Panc1 (cell line): ENCODE measurements around the gene VIM. TPM values are rescaled to one million over a fixed set of nuclear protein-coding genes. Genes with fewer than 3 reads are reported as not detected.
A peak's percentile ranks its signal among the peaks of the same experiment; 100 is the strongest.

Experiments
- ATAC-seq: fragments of 200-7000 bp; cut with Tn5 transposase; 2 replicates; pipeline ENCODE4 v1.9.1; 2020; ENCODE audit warnings: mild to moderate bottlenecking, moderate library complexity
- BruUV-seq: library from RNA; stranded (reverse); fragments of 400-500 nt; replicated peaks from 2 replicates; lab custom pipeline; 2021; lab: Mats Ljungman, UMichigan
- CTCF ChIA-PET: fragments of 300-600 bp; sonication (Branson Sonifier 250); formaldehyde crosslinking; loops from one replicate; lab custom pipeline; 2022; ENCODE audit warnings: antibody characterized with exemption; lab: Charles Lee
- POLR2A ChIA-PET: fragments of 300-600 bp; sonication (Branson Sonifier 250); formaldehyde crosslinking; loops from one replicate; lab custom pipeline; 2022; ENCODE audit warnings: antibody characterized with exemption; lab: Charles Lee
- DNase-seq: peaks from one replicate; pipeline ENCODE4 v3.0.0-alpha.2; 2010; ENCODE audit warnings: low read depth, low spot score
- H3K27ac ChIP-seq: 2 replicates; pipeline ENCODE4 v1.5.1; 2011; ENCODE audit warnings: mild to moderate bottlenecking, low read length, inconsistent platforms
- H3K27me3 ChIP-seq: fragments of 200-500 bp; sonication (Bioruptor generic); 2 replicates; pipeline ENCODE4 v1.6.0; 2014; ENCODE audit warnings: low read length, inconsistent platforms; ENCODE audit not compliant: control insufficient read depth, insufficient read depth
- H3K36me3 ChIP-seq: fragments of 200-500 bp; sonication (Bioruptor generic); 2 replicates; pipeline ENCODE4 v1.5.1; 2014; ENCODE audit warnings: inconsistent platforms, mild to moderate bottlenecking, low read length, moderate library complexity; ENCODE audit not compliant: control insufficient read depth, insufficient read depth
- H3K4me1 ChIP-seq: 2 replicates; pipeline ENCODE4 v1.5.1; 2011; ENCODE audit warnings: inconsistent platforms, mild to moderate bottlenecking, low read length, moderate library complexity; ENCODE audit not compliant: control insufficient read depth, insufficient read depth
- H3K4me3 ChIP-seq, 2 experiments: 2 replicates each; pipeline ENCODE4 v1.5.1; 2011 to 2012; ENCODE audit warnings: low read depth in 2 of 2, low read length in 2 of 2, mild to moderate bottlenecking in 2 of 2, inconsistent platforms in 1 of 2, moderate library complexity in 1 of 2
- H3K9me3 ChIP-seq: fragments of 200-500 bp; sonication (Bioruptor generic); 2 replicates; pipeline ENCODE4 v1.5.1; 2014; ENCODE audit warnings: low read depth, mild to moderate bottlenecking, inconsistent platforms, low read length, moderate library complexity; ENCODE audit not compliant: control insufficient read depth, insufficient read depth
- CTCF ChIP-seq: fragments of 450-650 bp; IDR thresholded peaks from 2 replicates; pipeline ENCODE4 v1.5.1; 2017; ENCODE audit warnings: mild to moderate bottlenecking
- POLR2AphosphoS5 ChIP-seq: IDR thresholded peaks from 2 replicates; pipeline ENCODE4 v1.6.1; 2012; ENCODE audit warnings: mild to moderate bottlenecking, low read depth, low read length, moderate library complexity
- REST ChIP-seq, 2 experiments: IDR thresholded peaks; 2 replicates each; pipeline ENCODE4 v1.6.1; 2011 to 2012; ENCODE audit warnings: low read depth in 2 of 2, control low read depth in 1 of 2, low read length in 1 of 2, mild to moderate bottlenecking in 1 of 2, moderate library complexity in 1 of 2; ENCODE audit not compliant: insufficient read depth in 1 of 2
- SIN3A ChIP-seq: IDR thresholded peaks from 2 replicates; pipeline ENCODE4 v1.6.1; 2012; ENCODE audit warnings: low read depth, mild to moderate bottlenecking, low read length, moderate library complexity, borderline replicate concordance; ENCODE audit not compliant: insufficient read depth
- TCF7L2 ChIP-seq: IDR thresholded peaks from 2 replicates; pipeline ENCODE4 v1.6.1; 2011; ENCODE audit warnings: mild to moderate bottlenecking, low read depth, low read length, inconsistent platforms
- in situ Hi-C: cut with HindIII; loops from 2 replicates; pipeline ENCODE4 v1.10.0; 2016; ENCODE audit warnings: low sequenced_read_pairs, low pct_unique_long_range_greater_than_20kb
- intact Hi-C: fragments of 100-400 bp; cut with micrococcal nuclease; formaldehyde crosslinking; loops from one replicate; pipeline ENCODE4 v1.10.0; 2022; ENCODE audit not compliant: unreplicated experiment
- total RNA-seq: library from RNA; stranded (reverse); gene quantifications from one replicate; pipeline ENCODE4 v1.2.1, GENCODE V29; 2021; ENCODE audit not compliant: unreplicated experiment

VIM gene
- total RNA-seq, 1 experiment from 2014 or later, result 3,436 TPM

GRCh38 chr10:17231788-17232187, 3.7 kb downstream of the VIM start:
- ATAC-seq (no peak), DNase-seq (no peak)
- H3K9me3 ChIP-seq, result no peaks in the 10 kb centered on the region
- ChIA-PET POLR2A (interaction anchor here (0.7 to 0.8 kb wide), 2 partner anchors 15 to 105 kb away, joined by 5 to 9 read pairs; no protein-coding TSS in a partner anchor), CTCF (no interaction called here)
- H3K4me1 ChIP-seq, result peaks cover 30% of the 10 kb centered on the region
- H3K27me3 ChIP-seq, result no peaks in the 10 kb centered on the region
- H3K27ac ChIP-seq, result peak overlapping the region; percentile 95
- no TSS peak for BruUV-seq
- in situ Hi-C loops (no loop called here), intact Hi-C loops (loop anchor here (2.0 to 10.0 kb wide), 2 partner anchors 207 to 341 kb away; no protein-coding TSS in a partner anchor)
- peaks cover 39% of the 10 kb centered on the region for H3K36me3 ChIP-seq
- H3K4me3 ChIP-seq, result peak overlapping the region; percentile 88 to 89
- TF ChIP-seq SIN3A, result no peak
- TF ChIP-seq POLR2AphosphoS5, result no peak
- TF ChIP-seq REST (IDR thresholded peaks at IDR 0.05; ENCODE audit: insufficient read depth in 1 of 2, low read depth in 2 of 2, low read length in 1 of 2), result no peak
- no peak for TF ChIP-seq CTCF
- TF ChIP-seq TCF7L2, result no peak

DNA sequence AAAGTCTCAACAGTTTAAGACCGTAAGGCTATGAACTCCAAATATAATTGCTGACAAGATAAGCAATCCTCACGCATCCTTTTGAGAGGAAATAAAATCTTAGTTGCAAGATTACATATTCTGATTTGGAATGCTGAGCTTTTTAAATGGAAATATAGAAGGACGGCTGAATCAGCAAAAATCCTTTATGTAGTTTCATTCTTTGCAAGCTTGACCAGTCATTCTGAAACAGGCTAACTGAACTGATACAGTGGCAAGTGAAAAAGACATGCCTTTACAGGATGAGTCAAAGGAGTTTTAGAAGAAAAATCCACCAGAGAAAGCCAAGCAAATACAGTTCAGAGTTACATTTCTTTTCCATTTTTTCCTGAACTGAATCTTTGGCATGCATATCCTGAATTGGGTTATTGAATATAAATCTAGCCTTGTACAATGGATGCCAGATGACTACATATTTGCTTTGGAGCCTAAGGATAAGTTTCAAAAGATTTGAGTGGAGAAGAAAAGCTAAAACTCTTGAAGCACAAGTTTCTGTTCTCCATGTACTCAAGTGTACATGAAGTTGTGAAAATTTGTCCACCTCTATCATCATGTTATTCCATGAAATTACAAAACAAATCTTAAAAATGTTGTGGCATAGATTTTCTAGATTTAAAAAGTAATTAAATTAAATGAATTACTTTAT, 4.4 kb downstream of the VIM start:
- no peak for ATAC-seq
- Histone ChIP-seq H3K27me3 (no peaks in the 10 kb centered on the region), H3K36me3 (peaks cover 45% of the 10 kb centered on the region), H3K4me3 (peak overlapping the region; percentile 88 to 89), H3K27ac (peak overlapping the region; percentile 95), H3K9me3 (no peaks in the 10 kb centered on the region), H3K4me1 (peaks cover 30% of the 10 kb centered on the region)
- no peak for DNase-seq
- TF ChIP-seq REST (IDR thresholded peaks at IDR 0.05; ENCODE audit: insufficient read depth in 1 of 2, low read depth in 2 of 2, low read length in 1 of 2) (no peak), POLR2AphosphoS5 (no peak; the same call in none of the 2 replicates), SIN3A (no peak), TCF7L2 (no peak), CTCF (no peak)
- in situ Hi-C loops (no loop called here), intact Hi-C loops (loop anchor here (10.0 kb wide), 1 partner anchor 208 kb away; no protein-coding TSS in a partner anchor)
- CTCF ChIA-PET, result no interaction called here
- BruUV-seq, result no TSS peak
- POLR2A ChIA-PET, result interaction anchor here (0.9 kb wide), 1 partner anchor 117 kb away, joined by 3 read pairs; no protein-coding TSS in a partner anchor
